Keratinocyte (primary cell): ENCODE data around the gene AQP6.

Experiments
- CTCF ChIP-seq, 3 experiments: IDR thresholded peaks in 1 of 3; conservative IDR thresholded peaks in 1 of 3; optimal IDR thresholded peaks in 1 of 3; 2 replicates in 2 of 3; 3 replicates in 1 of 3; pipeline versions ENCODE3 to v1.5.1; 2011; ENCODE audit warnings: low read length in 3 of 3, mild to moderate bottlenecking in 3 of 3, moderate library complexity in 2 of 3, control low read depth in 1 of 3, inconsistent platforms in 1 of 3; ENCODE audit not compliant: insufficient read depth in 2 of 3; ENCODE audit errors: extremely low read depth in 1 of 3
- EZH2 ChIP-seq: IDR thresholded peaks from one replicate; pipeline ENCODE4 v1.6.1; 2012; ENCODE audit warnings: inconsistent platforms, mild to moderate bottlenecking, low read length, moderate library complexity

- TF ChIP-seq CTCF (optimal IDR thresholded peaks at IDR 0.05 in 1 of 3, IDR thresholded peaks at IDR 0.05 in 1 of 3, conservative IDR thresholded peaks at IDR 0.05 in 1 of 3; ENCODE audit: extremely low read depth in 1 of 3, insufficient read depth in 2 of 3, low read length in 3 of 3) (no peak), EZH2 (no peak)
Measured at GRCh38 chr12:49939707-49940106, 33.0 kb upstream of the AQP6 start.
